ENCODE data around the gene PALLD.

PALLD gene

DNA sequence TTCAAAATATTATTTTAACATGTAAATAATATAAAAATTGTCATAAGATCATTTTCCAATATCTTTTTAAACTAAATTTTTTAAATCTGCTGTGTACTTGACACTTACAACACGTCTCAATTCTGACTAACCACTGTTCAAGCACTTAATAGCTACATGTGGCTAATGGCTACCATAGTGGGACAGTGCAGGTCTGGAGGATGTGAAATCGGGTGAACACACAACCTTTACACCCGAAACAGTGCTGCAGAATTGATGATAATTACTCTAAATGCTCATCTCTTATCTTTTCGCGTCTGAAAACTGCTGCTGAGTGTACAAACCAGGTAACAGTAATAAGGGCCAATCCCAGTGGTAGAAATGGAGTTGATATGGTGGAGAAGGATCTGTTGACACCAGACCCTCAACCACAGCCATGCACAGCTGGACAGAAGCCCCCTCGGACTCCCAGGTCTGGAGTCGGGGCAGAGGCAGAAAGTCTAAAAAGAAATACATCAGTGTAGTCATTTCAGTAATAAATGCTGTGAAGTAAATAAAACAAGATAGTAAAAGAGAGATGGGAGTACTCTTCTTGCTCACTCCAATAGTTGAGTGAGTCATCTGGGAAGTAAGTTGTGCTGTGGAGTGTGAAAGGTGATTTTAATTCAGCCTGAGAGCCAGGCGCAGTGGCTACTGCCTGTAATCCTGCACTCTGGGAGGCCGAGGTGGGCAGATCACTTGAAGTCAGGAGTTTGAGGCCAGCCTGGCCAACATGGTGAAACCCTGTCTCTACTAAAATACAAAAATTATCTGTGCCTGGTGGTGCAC is 363.2 kb downstream of the PALLD start:
- H3K4me3 ChIP-seq (ENCODE audit: control insufficient read depth, low read depth, low read length) = no peak overlapping the region
- TF ChIP-seq, protein P1, sequence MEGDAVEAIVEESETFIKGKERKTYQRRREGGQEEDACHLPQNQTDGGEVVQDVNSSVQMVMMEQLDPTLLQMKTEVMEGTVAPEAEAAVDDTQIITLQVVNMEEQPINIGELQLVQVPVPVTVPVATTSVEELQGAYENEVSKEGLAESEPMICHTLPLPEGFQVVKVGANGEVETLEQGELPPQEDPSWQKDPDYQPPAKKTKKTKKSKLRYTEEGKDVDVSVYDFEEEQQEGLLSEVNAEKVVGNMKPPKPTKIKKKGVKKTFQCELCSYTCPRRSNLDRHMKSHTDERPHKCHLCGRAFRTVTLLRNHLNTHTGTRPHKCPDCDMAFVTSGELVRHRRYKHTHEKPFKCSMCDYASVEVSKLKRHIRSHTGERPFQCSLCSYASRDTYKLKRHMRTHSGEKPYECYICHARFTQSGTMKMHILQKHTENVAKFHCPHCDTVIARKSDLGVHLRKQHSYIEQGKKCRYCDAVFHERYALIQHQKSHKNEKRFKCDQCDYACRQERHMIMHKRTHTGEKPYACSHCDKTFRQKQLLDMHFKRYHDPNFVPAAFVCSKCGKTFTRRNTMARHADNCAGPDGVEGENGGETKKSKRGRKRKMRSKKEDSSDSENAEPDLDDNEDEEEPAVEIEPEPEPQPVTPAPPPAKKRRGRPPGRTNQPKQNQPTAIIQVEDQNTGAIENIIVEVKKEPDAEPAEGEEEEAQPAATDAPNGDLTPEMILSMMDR (IDR thresholded peaks at IDR 0.05; ENCODE audit: control insufficient read depth, insufficient read depth, low read depth, low read length, missing control alignments) = no peak
- no peak for DNase-seq (ENCODE audit: low read depth)

DNA sequence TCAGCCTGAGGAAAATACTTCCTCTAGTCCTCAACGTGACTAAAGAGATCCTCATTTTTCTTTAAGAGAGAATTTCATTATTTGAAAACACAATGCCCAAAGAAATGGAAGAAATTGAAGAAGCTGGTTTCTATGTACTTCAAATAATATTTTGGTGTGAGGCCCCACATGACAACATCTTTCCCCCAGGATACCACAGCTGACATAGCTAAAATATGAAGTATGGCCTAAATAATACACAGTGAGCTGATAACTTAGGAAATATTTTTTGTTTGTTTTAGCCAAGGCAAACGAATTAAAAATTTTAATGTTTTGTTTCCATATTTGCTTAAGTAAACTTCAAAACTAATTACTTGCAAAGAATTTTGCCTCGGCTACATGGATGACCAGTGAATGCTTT is 364.0 kb downstream of the PALLD start:
- no peak for DNase-seq (ENCODE audit: low read depth)
- TF ChIP-seq, protein P1 (IDR thresholded peaks at IDR 0.05; ENCODE audit: control insufficient read depth, insufficient read depth, low read depth, low read length, missing control alignments) = no peak
- no peak overlapping the region for H3K4me3 ChIP-seq (ENCODE audit: control insufficient read depth, low read depth, low read length)

DNA sequence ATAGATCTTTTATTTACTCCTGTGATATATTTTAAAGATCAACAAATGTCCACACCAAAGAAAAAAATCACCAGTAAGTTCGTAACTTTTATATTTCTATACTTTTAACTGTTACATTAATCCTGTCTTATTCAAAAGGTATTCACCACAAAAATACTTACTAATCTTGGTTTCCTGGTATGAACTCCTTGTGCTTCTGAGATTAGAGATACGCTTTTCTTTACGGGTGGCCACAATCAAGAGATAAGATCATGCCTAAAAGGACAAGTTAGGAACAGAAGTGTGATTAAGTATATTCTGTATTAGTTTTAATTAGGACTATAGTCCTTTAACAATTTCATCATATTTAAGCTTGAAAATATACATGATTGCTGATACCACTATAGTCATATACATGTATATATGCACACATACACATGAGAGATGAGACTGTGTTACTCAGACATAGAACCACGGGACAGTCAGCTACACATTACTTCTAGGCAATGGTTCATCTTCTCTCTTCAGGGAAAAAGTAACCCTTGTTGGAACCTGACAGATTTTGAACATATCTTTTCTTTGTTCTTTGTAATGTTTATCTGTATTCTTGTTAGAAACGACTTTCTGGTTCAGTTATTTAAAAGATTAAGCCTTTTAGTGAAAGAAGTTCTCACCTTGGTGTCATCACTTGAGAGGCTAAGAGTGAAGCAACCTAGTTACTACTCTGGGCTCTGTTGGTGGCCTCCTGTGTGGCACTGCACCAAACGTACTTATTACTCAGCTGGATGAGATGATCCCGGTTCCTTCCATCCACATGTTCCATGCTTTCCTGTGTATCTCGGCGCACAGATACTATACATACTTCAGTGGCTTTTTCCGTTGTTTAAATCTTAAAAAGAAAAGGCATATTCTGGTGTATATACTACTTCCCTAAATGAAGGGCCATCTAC is 367.1 kb downstream of the PALLD start:
- DNase-seq (ENCODE audit: low read depth) = no peak
- TF ChIP-seq, protein P1 (IDR thresholded peaks at IDR 0.05; ENCODE audit: control insufficient read depth, insufficient read depth, low read depth, low read length, missing control alignments) = no peak
- no peak overlapping the region for H3K4me3 ChIP-seq (ENCODE audit: control insufficient read depth, low read depth, low read length)

DNA sequence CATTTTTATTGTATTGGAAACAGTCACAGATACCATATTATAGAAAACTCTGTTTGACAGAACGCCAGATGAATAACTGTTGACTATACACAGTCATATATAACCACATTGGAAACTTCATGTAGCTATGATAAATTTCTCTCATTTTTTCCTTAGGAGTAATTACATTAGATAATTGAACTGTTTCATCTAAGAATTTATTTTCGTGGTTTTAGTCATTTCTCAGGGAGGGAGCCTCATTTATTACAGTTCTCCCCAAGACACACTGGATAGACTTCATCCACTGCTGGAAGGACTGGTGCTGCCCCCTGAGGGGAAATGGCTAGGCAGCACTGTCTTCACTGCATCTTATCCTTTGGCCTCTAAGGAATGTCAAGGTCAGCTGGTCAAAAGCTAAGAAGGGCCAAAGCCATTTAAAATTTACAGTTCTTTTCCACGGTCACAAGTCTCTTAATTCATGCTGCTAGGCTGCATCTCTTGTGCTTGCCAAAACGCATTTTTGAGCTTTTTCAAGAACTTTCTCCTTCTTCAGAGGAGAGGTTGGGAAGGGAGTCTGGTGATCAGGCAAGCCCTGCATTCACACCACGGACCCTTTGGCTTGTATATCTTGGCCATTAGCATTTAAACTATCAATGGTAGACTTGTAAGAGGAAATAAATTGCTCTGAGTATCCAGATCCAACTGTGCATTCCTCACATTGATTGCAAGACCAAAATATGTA is 368.1 kb downstream of the PALLD start:
- TF ChIP-seq, protein P1 (IDR thresholded peaks at IDR 0.05; ENCODE audit: control insufficient read depth, insufficient read depth, low read depth, low read length, missing control alignments) = peak; percentile 55
- H3K4me3 ChIP-seq (ENCODE audit: control insufficient read depth, low read depth, low read length) = no peak overlapping the region
- DNase-seq (ENCODE audit: low read depth) = no peak

DNA sequence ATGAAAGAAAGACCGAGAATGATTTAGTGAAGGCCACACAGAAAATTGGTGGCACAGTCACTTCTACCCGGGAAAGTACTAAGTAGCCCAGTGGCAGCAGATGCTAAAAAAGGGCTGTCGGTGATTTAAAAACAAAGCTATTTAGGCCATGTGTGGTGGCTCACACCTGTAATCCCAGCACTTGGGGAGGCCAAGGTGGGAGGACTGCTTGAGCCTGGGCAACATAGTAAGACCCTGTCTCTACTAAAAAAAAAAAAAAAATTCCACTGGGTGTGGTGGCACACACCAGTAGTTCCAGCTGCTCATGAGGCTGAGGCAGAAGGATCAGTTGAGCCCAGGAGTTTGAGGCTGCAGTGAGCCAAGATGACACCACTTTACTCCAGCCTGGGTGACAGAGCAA is 369.0 kb downstream of the PALLD start:
- DNase-seq (ENCODE audit: low read depth) = no peak
- H3K4me3 ChIP-seq (ENCODE audit: control insufficient read depth, low read depth, low read length) = no peak overlapping the region
- TF ChIP-seq, protein P1 (IDR thresholded peaks at IDR 0.05; ENCODE audit: control insufficient read depth, insufficient read depth, low read depth, low read length, missing control alignments) = no peak

DNA sequence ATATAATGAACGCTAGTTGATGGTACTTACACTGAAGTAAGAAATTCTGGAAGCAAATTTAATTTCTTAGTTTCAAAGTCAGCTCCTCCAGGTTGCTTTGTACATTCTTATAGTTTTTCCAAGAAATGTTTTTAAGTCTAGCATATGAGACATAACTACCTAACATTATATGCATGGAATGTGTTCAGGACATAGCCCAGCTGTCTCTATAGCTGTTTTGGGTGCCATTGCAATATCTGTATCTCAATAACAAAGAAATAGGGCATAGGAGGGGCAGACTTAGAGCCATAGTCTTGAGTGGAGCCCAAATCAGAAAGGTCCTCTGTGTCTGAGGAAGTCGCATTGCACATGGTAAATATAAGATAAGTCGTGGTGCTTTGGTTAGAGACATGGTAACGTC is 369.8 kb downstream of the PALLD start:
- TF ChIP-seq, protein P1 (IDR thresholded peaks at IDR 0.05; ENCODE audit: control insufficient read depth, insufficient read depth, low read depth, low read length, missing control alignments) = no peak
- H3K4me3 ChIP-seq (ENCODE audit: control insufficient read depth, low read depth, low read length) = no peak overlapping the region
- no peak for DNase-seq (ENCODE audit: low read depth)
